ENCODE data around the gene PMPCA.

DNA sequence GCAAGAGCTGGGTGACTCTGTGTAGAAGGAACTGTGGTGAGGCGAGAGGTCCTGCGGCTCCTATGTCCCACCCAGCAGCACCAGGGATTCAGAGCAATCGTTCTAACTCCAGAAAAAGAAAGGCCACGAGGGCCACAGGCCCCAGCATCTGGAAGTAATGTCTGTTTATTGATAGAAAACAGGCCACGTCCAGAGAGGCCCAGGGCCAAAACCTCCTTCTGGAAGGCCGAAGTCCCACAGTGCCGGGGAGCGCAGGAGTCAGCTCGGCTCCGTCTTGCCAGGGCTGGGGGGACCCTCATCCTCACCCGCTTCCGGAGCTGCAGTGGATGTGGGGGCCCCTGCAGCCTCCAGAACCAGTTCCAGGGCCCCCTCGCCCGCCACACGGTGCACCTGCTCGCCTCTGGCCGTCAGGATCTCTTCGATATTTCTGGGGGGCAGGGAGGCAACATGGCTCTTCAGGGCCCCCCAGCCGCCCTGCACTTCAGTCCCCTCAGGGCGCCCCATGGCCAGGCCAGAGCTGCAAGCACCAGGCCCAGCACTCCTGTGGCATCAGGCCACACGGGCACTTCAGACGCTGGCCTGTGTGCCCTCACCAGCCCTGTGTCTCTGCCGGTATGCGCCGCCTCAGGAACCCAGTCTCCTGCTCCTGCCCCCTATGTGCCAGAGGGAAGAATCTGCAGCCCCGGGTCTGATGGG is 48.6 kb upstream of the PMPCA start:
- TF ChIP-seq, protein P1, sequence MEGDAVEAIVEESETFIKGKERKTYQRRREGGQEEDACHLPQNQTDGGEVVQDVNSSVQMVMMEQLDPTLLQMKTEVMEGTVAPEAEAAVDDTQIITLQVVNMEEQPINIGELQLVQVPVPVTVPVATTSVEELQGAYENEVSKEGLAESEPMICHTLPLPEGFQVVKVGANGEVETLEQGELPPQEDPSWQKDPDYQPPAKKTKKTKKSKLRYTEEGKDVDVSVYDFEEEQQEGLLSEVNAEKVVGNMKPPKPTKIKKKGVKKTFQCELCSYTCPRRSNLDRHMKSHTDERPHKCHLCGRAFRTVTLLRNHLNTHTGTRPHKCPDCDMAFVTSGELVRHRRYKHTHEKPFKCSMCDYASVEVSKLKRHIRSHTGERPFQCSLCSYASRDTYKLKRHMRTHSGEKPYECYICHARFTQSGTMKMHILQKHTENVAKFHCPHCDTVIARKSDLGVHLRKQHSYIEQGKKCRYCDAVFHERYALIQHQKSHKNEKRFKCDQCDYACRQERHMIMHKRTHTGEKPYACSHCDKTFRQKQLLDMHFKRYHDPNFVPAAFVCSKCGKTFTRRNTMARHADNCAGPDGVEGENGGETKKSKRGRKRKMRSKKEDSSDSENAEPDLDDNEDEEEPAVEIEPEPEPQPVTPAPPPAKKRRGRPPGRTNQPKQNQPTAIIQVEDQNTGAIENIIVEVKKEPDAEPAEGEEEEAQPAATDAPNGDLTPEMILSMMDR (IDR thresholded peaks at IDR 0.05) = no peak
- TF ChIP-seq POLR2A (IDR thresholded peaks at IDR 0.05) = no peak

Measured in esophagus squamous epithelium (tissue), 4 donors.